HAP-1 (cell line): ENCODE results near the gene SNAPC2.

Experiments
- DNase-seq, 2 experiments: peaks; one replicate each; pipeline ENCODE4 v3.0.0-alpha.2; 2016 to 2020; ENCODE audit warnings: low spot score in 2 of 2
- H3K27me3 ChIP-seq: fragments of 250-450 bp; sonication (Bioruptor Pico); 2 replicates; pipeline ENCODE4 v1.5.1; 2020; ENCODE audit warnings: low read depth, mild to moderate bottlenecking, moderate library complexity
- H3K36me3 ChIP-seq: fragments of 250-450 bp; sonication (Bioruptor Pico); replicated peaks from 2 replicates; pipeline ENCODE4 v1.5.1; 2020; ENCODE audit warnings: mild to moderate bottlenecking
- H3K4me1 ChIP-seq: fragments of 250-450 bp; sonication (Bioruptor Pico); 2 replicates; pipeline ENCODE4 v1.5.1; 2020; ENCODE audit warnings: mild to moderate bottlenecking
- H3K4me3 ChIP-seq: fragments of 250-450 bp; sonication (Bioruptor Pico); 2 replicates; pipeline ENCODE4 v1.5.1; 2020; ENCODE audit warnings: mild to moderate bottlenecking, moderate library complexity
- H3K9me3 ChIP-seq: fragments of 250-450 bp; sonication (Bioruptor Pico); 2 replicates; pipeline ENCODE4 v1.5.1; 2020; ENCODE audit warnings: mild to moderate bottlenecking, moderate library complexity
- in situ Hi-C: fragments of 300-500 bp; cut with MboI; formaldehyde crosslinking; loops from 3 replicates; pipeline ENCODE4 v1.14.3; 2020; ENCODE audit warnings: low sequenced_read_pairs, inconsistent platforms, mixed read lengths

The SNAPC2 gene

DNA sequence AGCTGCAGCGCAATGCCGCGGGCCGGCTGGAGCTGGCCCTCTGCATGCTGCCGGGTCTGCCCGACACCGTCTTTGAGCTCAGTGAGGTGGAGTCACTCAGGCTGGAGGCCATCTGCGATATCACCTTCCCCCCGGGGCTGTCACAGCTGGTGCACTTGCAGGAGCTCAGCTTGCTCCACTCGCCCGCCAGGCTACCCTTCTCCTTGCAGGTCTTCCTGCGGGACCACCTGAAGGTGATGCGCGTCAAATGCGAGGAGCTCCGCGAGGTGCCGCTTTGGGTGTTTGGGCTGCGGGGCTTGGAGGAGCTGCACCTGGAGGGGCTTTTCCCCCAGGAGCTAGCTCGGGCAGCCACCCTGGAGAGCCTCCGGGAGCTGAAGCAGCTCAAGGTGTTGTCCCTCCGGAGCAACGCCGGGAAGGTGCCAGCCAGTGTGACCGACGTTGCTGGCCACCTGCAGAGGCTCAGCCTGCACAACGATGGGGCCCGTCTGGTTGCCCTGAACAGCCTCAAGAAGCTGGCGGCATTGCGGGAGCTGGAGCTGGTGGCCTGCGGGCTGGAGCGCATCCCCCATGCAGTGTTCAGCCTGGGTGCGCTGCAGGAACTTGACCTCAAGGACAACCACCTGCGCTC, 20.3 kb upstream of the SNAPC2 start:
- in situ Hi-C loops = no loop called here

GRCh38 chr19:7900401-7900870, 19.7 kb upstream of the SNAPC2 start:
- in situ Hi-C loops = no loop called here
- H3K27me3 ChIP-seq = no peaks in the 10 kb centered on the region
- DNase-seq = no peak

More for the DNA sequence above, 20.3 kb upstream of the SNAPC2 start:
- H3K36me3 ChIP-seq = peaks cover 10% of the 10 kb centered on the region
- DNase-seq = no peak
- H3K27me3 ChIP-seq = no peaks in the 10 kb centered on the region
- H3K9me3 ChIP-seq = no peaks in the 10 kb centered on the region
- no peak overlapping the region for H3K4me3 ChIP-seq
- H3K4me1 ChIP-seq = peaks cover 11% of the 10 kb centered on the region

GRCh38 chr19:7900931-7901330, 19.2 kb upstream of the SNAPC2 start:
- Histone ChIP-seq H3K36me3 (peaks cover 10% of the 10 kb centered on the region), H3K4me3 (no peak overlapping the region), H3K27me3 (no peaks in the 10 kb centered on the region), H3K9me3 (no peaks in the 10 kb centered on the region), H3K4me1 (peaks cover 15% of the 10 kb centered on the region)
- DNase-seq = no peak
- in situ Hi-C loops = no loop called here

More at GRCh38 chr19:7900401-7900870, 19.7 kb upstream of the SNAPC2 start:
- no peaks in the 10 kb centered on the region for H3K9me3 ChIP-seq
- H3K4me3 ChIP-seq = no peak overlapping the region
- H3K4me1 ChIP-seq = peaks cover 15% of the 10 kb centered on the region
- peaks cover 10% of the 10 kb centered on the region for H3K36me3 ChIP-seq

DNA sequence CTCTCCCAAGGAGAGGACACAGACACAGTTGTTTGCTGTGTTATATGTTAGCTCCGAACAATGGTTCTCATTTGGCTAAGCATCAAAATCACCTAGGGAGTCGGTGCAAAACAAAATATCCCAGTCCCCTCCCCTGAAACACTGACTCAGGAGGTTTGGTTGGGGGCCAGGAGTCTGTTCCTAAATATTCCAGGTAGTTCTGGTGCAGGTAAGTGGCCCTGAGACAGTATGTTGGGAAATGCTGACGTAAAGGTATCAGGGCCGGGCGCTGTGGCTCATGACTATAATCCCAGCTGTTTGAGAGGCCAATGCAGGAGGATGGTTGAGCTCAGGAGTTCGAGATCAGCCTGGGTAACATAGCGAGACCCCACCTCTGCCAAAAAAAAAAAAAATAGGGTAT, 18.8 kb upstream of the SNAPC2 start:
- Histone ChIP-seq H3K27me3 (no peaks in the 10 kb centered on the region), H3K36me3 (peaks cover 13% of the 10 kb centered on the region), H3K4me1 (peaks cover 15% of the 10 kb centered on the region), H3K9me3 (no peaks in the 10 kb centered on the region), H3K4me3 (no peak overlapping the region)
- in situ Hi-C loops = no loop called here
- no peak for DNase-seq

DNA sequence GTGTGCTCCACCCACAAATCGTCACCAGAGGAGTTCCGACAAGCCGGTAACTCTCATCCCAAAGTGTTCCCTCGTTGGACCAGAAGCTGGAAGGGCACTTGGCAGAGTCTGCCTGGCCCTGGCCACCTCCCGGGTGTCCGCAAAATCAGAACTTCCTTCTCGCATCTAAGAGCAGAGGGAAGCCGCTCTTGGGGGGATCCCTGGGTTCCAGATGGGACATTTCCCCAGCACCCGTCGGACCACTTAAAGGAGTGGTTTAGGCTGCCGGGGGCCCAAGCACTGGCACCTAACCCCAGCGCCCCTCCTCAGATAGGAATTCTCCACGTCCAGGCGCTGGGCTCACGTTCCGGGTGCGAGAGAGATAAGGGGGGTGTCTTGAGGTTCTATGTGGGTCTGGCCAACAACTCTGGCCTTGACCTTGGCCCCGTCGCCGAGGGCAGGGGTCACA, 17.3 kb upstream of the SNAPC2 start:
- in situ Hi-C loops = no loop called here
- peaks cover 15% of the 10 kb centered on the region for H3K4me1 ChIP-seq
- peaks cover 13% of the 10 kb centered on the region for H3K36me3 ChIP-seq
- H3K27me3 ChIP-seq = no peaks in the 10 kb centered on the region
- no peaks in the 10 kb centered on the region for H3K9me3 ChIP-seq
- peak overlapping the region; percentile 52 for H3K4me3 ChIP-seq
- no peak for DNase-seq

- peaks cover 15% of the 10 kb centered on the region for H3K4me1 ChIP-seq
- no peaks in the 10 kb centered on the region for H3K27me3 ChIP-seq
- peak within 1 kb of the TSS; percentile 83 for H3K4me3 ChIP-seq
- peaks cover 12% of the 10 kb centered on the region for H3K36me3 ChIP-seq
- no peaks in the 10 kb centered on the region for H3K9me3 ChIP-seq
- DNase-seq = peak; percentile 98 to 100
- in situ Hi-C loops = no loop called here
Observed at GRCh38 chr19:7903244-7904073, 16.7 kb upstream of the SNAPC2 start, which contains the start of gene MAP2K7. Gene MAP2K7 (plus strand): TSS chr19:7903877. CDS start chr19:7903945, 68 bp downstream.

DNA sequence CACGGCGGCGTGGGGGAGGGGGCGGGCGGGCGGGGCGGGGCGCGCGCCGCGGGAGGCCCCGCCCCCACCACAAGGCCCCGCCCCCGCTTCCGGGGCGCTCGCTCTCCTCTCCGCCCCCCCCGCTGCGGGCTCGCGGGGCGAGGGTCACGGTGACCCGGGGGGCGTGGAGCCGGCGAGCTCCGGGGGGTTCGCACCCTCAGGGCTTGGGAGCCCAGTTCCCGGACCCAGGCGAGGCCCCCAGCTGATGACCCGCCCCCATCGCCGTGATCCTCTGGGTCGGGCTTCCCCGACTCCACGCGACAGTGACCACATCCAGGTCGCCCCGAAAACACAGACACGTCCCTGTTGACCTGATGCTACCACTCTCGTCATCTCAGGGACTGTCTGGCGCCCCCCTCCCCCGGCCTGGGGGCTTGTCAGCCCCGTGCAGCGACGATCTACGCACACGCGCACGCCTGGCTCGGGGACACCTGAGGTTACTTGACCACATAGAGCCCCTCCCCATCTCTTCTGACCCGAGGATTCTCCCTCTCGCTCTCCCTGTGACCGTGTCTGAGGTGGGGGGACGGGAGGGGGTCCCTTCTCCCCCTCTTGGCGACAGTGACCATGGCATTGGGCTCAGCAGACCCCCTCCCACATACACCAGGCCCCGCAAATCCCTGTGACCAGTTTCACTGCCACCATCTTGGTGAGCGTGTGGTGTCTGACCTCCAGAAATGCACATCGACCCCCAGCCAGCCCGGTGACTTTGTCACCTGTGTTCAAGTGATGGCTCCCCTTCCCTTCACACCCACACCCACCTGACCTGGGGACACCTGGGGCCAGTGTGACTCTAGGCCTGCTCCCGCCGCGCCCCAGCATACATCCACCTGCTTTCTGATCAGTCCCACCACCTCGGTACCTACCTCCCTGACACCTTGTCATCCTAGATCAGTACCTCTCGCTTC, 15.8 kb upstream of the SNAPC2 start:
- no peaks in the 10 kb centered on the region for H3K27me3 ChIP-seq
- H3K4me3 ChIP-seq = peak overlapping the region; percentile 83
- DNase-seq = peak in 1 of 2 experiments; percentile 51
- H3K4me1 ChIP-seq = peaks cover 15% of the 10 kb centered on the region
- H3K36me3 ChIP-seq = peaks cover 5% of the 10 kb centered on the region; the same call in 1 of the 2 replicates
- in situ Hi-C loops = no loop called here
- no peaks in the 10 kb centered on the region for H3K9me3 ChIP-seq

- Histone ChIP-seq H3K4me3 (peak overlapping the region; percentile 83), H3K4me1 (peaks cover 15% of the 10 kb centered on the region), H3K27me3 (no peaks in the 10 kb centered on the region), H3K36me3 (peaks cover 2% of the 10 kb centered on the region), H3K9me3 (no peaks in the 10 kb centered on the region)
- in situ Hi-C loops = no loop called here
- no peak for DNase-seq
Observed at GRCh38 chr19:7905268-7905667, 14.9 kb upstream of the SNAPC2 start.

DNA sequence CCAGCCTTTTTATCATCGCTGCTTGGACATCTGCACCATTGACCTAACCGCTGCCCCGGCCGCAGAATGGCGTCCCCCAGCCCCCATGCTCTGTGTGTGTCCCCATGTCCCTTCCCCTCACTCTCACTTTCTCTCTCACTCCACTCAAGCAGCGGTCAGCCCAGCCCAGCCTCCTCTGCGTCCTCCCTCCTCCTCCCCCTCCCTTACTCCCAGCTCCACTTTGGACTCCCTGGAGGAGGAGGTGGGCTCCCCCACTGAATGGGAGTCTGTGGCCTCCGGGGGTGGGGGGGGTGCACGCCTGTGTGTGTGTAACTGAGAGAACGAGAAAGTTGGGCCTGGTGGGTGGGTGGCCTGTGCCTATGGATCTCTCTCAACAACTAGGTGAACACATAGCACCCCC, 14.3 kb upstream of the SNAPC2 start:
- H3K27me3 ChIP-seq = no peaks in the 10 kb centered on the region
- peaks cover 7% of the 10 kb centered on the region for H3K36me3 ChIP-seq
- peaks cover 15% of the 10 kb centered on the region for H3K4me1 ChIP-seq
- H3K9me3 ChIP-seq = no peaks in the 10 kb centered on the region
- no peak overlapping the region for H3K4me3 ChIP-seq
- no peak for DNase-seq
- in situ Hi-C loops = no loop called here

DNA sequence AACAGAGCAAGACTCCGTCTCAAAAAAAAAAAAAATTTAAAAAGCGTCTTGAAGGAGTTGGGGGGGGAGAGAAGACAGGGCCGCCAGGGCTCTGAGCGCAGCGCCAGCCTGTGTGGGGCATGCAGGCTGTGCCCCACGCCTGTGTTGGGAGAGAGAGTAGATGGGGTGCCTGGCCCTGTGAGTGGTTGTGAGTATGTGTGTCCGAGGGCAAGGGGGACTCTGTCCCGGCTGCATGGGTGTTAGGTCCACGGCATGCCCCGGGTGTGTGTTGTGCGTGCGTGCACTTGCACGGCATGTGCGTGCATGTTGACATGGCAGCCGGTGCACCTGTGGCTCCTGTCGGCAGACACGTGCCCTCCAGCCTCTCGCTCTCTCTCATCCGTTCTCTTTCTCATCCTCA, 13.0 kb upstream of the SNAPC2 start:
- in situ Hi-C loops = no loop called here
- H3K4me1 ChIP-seq = peaks cover 15% of the 10 kb centered on the region
- no peaks in the 10 kb centered on the region for H3K9me3 ChIP-seq
- H3K4me3 ChIP-seq = no peak overlapping the region
- no peaks in the 10 kb centered on the region for H3K27me3 ChIP-seq
- H3K36me3 ChIP-seq = peaks cover 17% of the 10 kb centered on the region
- no peak for DNase-seq

DNA sequence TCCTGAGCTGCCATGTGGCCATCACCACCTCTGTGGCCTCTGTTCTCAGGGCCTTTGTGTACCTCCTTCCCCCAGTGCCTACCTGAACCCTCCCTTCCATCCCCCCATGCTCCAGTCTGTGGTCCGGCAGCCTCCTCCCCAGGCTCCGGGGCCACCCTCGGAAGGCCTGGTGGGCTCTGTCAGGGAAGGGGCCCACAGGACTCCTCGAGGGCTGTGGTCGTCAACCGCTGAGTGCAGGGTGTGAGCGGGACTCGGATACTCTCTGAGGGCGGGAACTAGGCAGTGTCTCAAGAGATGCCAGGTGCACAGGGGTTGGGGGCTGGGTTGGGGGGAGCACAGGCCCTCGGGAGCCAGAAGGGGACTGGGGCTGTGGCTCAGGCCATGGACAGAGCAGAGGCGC, 12.6 kb upstream of the SNAPC2 start:
- in situ Hi-C loops = no loop called here
- H3K9me3 ChIP-seq = no peaks in the 10 kb centered on the region
- H3K36me3 ChIP-seq = peaks cover 18% of the 10 kb centered on the region
- no peak overlapping the region for H3K4me3 ChIP-seq
- peaks cover 13% of the 10 kb centered on the region for H3K4me1 ChIP-seq
- no peaks in the 10 kb centered on the region for H3K27me3 ChIP-seq
- DNase-seq = no peak

DNA sequence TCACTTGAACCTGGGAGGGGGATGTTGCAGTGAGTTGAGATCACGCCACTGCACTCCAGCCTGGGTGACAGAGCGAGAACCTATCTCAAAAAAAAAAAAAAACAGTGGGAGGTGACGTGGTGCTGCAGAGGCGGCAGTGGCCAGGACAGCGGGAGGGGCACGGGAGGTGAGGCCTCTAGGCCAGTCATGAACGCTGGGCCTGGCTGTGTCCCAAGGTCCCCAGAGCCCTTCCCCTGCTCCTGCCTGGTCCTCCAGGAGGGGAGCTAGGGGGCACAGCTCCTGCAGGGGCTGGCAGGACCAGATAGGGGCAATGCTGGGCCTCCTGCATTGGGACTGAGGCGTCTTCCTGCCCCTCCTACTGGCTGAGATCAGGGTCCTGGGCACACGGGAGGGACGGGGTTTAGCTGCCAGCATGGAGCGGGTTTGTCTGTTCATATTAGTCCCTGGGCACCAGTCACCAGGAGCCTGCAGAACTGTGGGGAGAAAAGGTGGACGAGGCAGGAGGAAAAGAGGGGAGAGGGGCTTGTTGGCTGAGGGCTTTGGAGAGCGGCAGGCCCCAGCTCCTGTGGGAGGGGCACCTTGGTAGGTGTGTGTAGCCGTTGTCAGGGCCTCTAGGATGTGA, 11.9 kb upstream of the SNAPC2 start:
- Histone ChIP-seq H3K27me3 (no peaks in the 10 kb centered on the region), H3K4me3 (no peak overlapping the region), H3K4me1 (peaks cover 8% of the 10 kb centered on the region), H3K9me3 (no peaks in the 10 kb centered on the region), H3K36me3 (peaks cover 21% of the 10 kb centered on the region)
- in situ Hi-C loops = no loop called here
- DNase-seq = no peak
